NB4 (cell line): ENCODE data around the gene IP6K1.

Experiments used
- CTCF ChIP-seq: IDR thresholded peaks from one replicate; pipeline ENCODE4 v1.5.1; 2012; ENCODE audit warnings: low read depth, low read length
- MAX ChIP-seq: IDR thresholded peaks from 2 replicates; pipeline ENCODE4 v1.6.1; 2011; ENCODE audit warnings: low read depth, low read length
- MYC ChIP-seq: IDR thresholded peaks from 2 replicates; pipeline ENCODE4 v1.6.1; 2011; ENCODE audit warnings: low read depth, low read length
- POLR2A ChIP-seq: IDR thresholded peaks from 2 replicates; pipeline ENCODE4 v1.6.1; 2011; ENCODE audit warnings: mild to moderate bottlenecking; ENCODE audit not compliant: insufficient read length; ENCODE audit errors: extremely low read depth

GRCh38 chr3:49786357-49787181 lies at the start of gene IP6K1:
- TF ChIP-seq POLR2A (peak; percentile 92), CTCF (no peak), MYC (peak; percentile 95), MAX (peak; percentile 100)
